Measurements from ENCODE around the gene CRPPA.
"Not testable (repeated sequence)": the region's sequence is repeated elsewhere in the genome, so short reads cannot be mapped to it uniquely, and the experiment has no call there.

Gene CRPPA

DNA sequence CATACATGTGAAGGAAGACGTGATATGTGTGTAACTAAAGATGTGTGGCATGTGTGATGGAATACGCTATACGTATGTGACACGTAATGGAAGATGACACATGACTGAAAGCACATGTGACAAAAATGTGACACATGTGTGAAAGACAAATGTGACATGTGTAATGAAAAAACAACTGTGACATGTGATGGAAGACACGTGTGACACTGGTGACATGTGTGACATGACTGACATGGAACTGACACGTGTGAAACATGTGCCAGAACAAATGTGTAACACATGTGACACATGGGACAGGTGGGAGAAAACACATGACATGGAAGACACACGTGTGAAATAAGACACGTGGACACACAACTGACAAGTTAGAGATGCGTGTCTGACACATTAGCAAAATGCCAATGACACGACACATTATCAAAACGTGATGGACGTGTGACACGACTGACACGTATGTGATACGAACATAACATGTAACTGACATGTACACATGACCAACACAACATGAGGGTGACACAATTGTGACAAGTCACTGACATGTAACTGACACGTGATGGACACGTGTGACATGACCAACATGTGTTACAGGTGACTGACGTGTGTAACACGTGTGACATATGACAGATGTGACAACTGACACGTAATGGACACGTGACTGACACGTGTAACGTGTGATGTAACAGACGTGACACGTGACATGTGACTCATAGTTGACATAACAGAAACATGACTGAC lies 24.4 kb downstream of the CRPPA start:
- DNase-seq: no peak

DNA sequence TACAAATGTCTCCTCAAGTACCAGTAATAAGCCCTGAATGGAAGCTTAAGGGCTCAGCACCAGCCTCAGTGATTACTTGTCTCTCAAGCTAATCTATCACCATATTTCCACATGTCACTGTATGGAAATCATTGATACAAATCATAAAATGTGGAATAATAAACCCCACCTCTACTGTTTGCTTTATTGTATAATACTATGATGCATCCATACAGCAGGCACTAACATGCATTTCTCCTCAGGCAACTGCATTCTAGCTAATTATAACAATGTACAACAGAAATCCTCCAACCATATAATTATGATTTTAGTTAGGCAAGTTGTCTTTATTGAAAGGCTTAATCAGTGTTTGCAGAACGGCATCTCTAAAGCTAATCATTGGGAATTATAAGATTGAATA lies 26.2 kb downstream of the CRPPA start:
- DNase-seq: no peak

- no peak for DNase-seq
These were observed 27.4 kb downstream of the CRPPA start for GRCh38 chr7:16393862-16394422.

DNA sequence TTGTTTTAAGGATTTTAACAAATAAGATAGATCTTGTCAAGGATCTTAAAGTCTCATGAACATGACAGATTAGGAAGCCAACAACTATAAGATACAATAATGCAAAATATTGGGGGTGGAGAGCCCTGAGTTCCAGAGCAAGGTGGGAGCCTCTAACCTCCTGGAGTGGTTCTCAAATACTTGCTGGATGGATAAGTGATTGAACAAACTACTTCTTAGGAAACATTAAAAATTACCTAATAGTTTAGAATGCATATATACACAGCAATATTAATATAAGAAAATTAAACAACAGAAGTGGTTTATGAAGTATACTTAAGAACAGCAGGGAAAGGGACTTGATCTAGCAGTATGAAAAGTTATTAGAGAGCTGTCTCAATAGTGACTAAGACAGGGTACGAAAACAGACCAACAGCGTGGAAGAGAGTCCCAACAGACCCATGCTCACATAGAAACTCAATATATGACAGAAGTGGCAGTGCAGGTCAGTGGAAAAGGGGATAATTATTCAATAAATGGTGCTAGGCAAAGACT lies 28.3 kb downstream of the CRPPA start:
- no peak for DNase-seq

- not testable (repeated sequence) for DNase-seq
These were observed 37.6 kb downstream of the CRPPA start for GRCh38 chr7:16383786-16384185.

GRCh38 chr7:16383103-16383502 lies 38.2 kb downstream of the CRPPA start:
- DNase-seq: not testable (repeated sequence)

All from SW 1271 (cell line).